HG02870 (cell line): ENCODE measurements around the gene ITPR3.

ENCODE experiments used
- ATAC-seq: cut with Tn5 transposase; IDR thresholded peaks from one replicate; pipeline ENCODE4 v1.9.1; 2021; ENCODE audit warnings: mild to moderate bottlenecking, moderate library complexity; ENCODE audit not compliant: unreplicated experiment

Gene ITPR3

DNA sequence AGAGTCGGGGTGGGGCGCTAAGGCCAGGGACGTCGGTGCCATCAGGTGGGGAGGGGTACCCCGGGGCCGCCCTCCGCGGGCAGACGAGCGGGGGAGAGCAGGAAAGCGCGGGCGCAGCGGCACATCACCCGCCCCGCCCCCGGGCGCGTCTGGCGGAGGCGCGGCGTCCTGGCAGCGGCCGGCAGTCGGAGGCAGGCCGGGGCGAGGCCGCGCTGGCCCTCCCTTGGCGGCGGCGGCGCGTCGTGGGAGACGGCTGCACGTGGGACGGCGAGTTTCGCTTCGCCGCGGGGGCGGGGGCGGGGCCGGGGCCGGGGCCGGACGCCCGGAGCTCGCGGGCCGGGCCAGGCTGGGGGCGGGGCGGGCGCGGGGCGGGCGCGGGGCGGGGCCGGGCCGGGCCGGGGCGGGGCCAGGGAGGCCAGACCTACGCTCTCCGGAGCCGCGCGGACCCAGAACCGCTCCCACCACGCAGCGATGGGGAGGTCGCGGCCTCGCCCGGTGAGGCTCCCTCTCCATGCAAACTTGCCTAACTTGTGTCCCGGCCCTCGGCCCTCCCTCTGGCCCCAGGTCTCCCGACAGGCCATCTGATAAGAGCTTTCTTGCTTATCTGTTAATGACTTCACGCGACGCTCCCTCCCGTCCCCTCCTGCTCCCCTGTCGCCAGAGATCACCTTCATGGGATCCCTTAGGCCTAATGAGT lies 12.5 kb downstream of the ITPR3 start:
- ATAC-seq = peak; percentile 63

DNA sequence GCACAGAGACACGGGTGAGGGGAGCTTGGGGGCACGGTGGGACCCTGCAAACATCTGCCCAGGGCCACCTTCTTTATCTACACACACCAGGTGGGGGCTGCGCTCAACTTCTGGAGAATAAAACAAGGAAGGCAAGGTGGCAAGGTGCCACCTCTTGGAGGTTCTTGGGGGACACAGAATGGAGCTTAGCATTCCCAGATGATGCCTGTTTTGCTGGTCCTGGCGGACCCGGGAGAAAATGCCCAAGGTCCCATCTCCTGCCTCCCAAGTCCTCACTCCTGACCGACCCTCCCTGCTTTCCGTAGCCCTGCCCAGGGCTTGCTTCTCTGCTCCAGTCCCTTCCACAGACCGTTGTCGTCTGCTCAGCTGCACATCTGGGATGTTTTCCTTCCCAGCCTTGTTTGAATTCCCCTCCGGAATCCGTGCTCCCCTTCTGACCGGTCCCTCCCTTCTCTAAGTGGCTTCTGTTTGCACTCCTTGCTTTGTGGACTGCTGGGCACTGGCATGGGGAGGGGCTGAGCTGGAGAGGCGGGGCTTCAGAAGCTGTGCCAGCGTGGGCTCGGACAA lies 13.1 kb downstream of the ITPR3 start:
- no peak for ATAC-seq

DNA sequence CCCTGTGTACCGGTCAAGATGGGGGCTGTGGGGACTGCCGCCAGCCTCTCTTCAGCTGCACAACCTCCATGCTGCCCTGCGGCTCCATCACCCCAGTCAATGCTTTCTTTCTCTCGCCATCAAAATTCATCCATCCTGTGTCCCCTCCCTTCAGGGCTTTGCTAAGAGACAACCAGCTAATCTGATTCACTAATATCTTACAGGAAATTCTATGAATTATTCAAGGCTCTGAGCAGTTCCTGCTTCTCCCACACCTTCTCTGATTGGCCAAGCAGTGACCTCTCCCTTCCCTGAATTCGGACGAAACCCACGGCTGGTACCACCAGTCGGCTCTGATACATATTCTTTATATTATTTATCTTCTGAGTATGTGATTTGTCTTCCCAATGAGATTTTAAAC lies 13.8 kb downstream of the ITPR3 start:
- ATAC-seq = no peak

DNA sequence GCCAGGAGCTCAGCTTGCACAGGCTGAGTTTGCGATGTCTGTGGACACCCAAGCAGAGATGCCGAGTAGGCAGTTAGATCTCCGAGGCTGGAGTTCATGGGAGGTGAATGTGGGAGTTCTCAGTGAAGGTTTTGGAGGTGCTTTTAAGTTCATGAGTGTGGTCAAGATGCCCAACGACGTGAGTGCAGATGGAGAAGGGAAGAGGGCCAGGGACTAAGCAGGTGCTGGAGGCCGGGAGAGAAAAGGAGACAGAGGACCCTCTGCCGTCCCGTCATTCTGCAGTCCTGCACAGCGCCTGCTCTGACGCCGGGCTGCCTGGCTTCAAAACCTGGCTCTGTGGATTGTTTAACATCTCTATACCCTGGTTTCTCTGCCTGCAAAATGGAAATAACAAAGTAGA lies 15.5 kb downstream of the ITPR3 start:
- no peak for ATAC-seq

DNA sequence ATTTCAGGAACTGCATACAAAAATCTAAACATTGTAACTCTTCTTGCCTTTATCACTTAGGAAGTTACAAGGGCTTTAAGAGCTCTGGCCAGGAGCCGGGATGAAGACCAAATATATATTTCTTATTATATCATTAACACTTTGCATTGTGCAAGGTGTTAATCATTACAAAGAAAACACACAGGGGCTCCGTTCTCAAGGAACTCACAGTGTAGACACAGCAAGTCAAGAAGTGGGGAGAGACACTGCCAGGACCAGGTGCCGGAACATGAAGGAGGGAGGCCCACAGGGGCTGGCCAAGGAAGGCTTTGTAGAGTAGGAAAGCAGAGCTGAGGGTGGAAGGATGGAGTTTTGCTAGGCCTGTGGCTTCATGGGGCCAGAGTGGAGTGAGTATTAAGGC lies 17.4 kb downstream of the ITPR3 start:
- ATAC-seq = no peak

DNA sequence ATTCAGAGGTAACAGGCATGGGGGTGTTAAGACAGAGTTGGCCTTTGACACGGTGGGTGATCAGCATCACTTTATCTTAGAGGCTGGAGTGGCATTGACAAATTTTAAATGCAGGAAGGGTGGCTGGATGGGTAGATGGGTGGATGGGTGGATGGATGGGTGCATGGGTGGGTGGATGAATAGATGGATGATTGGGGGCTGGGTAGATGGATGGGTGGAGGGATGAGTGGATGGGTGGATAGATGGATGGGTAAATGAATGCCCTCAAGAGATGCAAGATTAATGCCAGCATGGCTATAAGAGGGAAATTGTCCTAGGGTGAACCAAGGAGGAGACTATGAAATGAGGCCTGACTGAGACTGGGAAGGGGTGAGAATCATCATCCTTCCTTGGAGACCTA lies 18.4 kb downstream of the ITPR3 start:
- no peak for ATAC-seq

DNA sequence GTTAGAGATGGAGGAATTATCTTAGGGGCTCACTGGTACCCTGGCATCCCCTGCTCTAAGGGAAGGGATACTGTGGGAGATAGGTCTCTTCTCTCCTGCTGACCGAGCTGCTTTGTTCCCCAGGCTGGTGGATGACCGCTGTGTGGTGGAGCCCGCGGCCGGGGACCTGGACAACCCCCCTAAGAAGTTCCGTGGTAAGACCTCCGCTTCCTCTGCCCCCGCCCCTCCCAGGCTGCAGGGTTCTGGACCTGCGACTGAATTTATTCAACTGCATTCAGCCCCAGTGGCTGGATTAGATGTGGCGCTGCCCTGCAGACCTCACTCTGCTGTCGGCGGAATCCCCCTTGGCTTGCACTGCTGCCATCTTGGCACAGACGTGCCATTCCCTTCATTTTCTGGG lies 19.2 kb downstream of the ITPR3 start:
- ATAC-seq = no peak

DNA sequence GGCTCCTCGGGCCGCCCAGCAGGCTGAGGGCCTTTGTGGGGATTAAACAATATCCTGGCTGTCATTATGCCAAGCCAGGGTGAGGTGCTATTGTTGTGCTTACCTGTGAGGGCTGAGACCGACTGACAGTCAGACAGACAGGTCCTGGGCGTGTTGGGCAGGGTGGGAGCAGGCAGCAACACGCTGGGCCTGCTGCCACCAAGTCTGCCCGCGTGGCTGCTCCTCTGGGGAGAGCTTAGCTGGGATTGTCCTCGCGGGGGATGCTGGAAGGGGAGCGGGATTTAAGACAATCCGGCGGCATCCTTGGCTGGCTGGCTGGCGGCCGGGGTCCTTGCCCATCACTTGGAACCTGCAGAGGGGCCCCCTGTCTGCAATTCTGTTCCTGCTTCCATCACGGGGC lies 20.0 kb downstream of the ITPR3 start:
- no peak for ATAC-seq

DNA sequence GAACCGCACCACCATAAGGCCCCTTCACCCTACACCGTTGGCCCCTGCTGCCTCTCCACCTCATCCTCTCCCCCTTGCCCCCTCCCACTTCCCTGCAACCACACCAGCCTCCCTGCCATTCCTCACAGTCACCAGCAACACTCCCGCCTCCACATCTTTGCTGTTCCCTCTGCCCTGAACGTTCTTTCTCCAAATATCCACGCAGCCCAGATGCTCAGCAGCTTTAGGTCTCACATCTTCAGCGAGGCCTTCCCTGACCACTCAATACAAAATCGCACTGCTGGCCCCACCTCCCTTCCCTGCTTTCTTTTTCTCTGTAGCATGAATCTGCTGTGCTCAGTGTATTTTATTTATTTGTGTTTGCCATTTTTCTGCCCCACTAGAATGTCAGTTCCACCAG lies 20.5 kb downstream of the ITPR3 start:
- ATAC-seq = no peak

DNA sequence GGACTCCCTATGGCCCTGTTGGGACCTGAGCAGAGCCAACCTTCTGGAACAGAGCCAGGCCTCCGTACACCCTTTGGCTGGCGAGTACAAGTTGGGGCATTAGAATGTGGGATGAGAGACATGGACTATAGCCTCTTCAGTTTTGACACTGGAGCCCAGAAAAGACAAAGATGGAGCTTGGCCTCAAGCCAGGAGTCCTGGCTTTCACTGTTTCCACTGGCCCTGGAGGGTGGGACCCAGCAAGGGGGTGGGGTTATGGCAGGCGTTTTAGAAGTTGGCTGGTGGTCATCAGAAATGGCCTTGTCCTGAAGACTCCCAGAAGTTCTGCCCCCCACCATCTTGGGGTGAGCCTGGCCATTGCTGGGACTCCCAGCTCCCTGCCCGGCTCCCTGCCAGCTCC lies 21.8 kb downstream of the ITPR3 start:
- no peak for ATAC-seq

DNA sequence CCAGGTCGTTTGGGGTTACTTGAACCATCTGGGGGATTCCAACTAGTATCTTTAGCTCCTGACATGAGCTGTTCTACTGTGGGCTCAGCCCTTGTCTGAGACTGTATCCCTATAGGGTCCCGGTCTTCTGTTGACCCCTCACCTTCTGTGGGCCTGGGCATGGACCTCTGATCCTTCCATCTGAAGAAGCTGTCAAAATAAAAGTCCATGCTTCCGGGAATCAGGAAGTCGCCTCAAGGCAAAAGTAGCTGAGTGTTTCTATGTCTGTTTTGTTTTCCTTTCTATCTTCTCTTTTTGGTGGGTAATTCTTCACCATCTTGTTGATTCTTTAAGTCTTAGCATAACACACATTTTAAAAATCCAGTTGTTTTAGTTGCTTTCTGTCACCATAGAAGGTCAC lies 30.3 kb downstream of the ITPR3 start:
- ATAC-seq = no peak

DNA sequence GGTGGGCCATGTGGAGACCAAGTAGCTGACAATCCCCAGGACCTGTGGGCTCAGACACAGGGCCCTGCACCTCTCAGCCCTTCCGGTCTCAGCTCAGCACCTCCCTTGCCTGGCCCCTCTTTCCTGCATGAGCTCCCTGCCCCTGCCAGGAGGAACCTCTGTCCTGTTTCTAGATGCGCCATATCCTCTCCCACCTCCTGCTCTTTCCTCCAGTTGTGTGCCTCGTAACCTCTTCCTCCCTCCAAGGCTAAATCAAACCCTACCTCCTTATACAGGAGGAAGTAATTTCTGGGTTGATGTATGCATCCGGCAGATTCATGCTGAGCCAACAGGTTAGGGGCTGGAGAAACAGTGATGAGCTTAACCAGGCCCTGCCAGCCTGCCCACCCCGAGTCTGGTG lies 30.9 kb downstream of the ITPR3 start:
- ATAC-seq = no peak

DNA sequence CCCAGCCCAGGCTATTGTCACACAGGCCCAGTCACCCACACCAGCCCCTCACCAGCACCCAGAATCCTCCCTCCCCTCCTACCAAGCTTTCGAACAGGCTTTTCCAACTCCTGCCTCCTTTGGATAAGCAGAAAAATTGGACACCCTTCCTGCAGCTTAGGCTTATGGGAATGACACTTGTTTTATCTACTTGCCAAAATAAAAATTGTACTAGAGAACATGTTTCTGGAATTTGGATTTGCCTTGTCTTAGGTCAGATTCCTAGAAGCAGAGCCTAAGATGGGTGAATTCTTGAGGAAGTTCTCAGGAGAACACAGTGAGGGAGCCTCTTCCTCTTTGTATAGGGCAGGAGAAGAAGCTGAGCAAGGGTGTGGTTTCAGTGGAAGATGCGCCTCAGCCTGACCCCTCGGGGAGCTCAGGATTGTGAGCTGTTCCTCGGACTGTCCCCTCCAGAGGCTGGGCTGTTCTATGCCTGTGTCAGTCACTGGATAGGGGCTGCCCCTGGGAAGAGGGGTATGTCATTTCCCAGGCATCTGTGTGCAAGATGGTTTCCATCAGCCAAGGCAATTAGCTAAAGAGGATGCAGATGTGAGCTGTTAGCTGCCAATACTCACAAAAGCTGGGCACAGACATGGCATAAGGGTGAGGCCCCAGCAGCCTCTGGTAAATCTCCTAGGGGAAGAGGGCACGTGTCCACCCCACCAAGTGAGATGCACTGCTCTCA lies 33.9 kb downstream of the ITPR3 start:
- ATAC-seq = no peak

DNA sequence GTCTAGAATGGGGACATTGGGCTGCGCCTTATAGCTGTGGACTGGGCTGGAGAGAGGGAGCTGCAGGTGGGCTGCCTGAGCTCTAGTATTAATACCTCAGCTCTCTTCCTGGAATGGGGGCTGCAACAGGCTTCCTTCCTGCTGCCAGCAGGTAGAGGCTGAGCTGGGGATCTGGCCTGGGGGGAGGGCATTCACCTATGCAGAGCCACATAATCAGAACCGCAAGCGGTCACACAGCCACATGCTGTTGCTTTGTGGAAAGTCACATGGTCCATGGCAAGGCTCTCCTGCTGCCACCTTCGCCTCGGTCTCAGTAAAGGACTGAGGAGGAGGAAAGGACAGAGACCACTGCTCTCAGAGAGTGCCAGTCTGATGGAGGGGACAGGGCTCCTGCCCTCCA lies 35.7 kb downstream of the ITPR3 start:
- ATAC-seq = no peak

DNA sequence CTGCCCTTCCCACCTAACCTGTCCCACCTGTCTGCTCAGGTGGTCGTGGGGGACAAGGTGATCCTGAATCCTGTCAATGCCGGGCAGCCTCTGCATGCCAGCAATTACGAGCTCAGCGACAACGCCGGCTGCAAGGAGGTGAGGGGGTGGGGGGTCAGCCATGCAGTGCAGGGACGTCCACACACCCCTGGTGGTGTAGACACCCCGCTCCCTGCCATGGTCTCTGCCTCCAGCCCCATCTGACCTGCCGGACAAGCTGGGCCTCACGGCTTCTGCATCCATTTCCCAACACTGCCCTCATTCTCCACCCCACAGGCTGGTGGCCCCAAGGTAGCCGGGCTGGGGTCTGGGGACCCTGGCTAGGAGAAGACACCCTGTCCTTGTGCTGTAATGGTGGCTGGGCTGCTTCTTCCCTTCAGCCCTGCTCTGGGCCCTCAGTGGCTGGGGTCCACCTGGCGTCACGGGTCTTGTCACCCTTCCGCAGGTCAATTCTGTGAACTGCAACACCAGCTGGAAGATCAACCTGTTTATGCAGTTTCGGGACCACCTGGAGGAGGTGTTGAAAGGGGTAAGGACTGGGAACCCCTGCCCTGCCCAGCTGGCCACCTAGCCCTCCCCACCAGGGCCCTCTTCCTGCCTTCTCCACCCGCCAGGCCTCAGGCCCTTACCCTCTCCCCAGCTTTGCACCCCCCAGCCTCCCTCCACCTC lies 38.0 kb downstream of the ITPR3 start:
- no peak for ATAC-seq

DNA sequence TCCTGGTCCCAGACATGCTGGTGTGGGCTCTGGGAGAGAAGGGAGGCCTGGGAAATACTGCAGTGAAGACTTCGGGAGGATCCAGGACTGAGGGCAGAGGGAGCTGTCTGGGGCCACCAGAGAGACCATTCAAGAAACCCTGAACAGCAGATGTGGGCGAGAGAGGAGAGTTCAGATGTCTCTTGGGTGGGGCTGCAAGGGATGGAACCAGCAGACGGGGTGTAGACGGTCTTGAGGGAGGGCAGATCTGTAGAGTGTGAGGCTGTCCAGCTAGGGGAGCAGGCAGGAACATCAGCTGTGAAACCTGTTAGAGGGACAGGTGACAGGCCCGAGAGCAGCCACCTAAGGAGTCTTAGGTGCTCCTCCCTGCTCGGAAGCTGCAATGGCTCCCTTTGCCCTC lies 38.9 kb downstream of the ITPR3 start:
- ATAC-seq = no peak

DNA sequence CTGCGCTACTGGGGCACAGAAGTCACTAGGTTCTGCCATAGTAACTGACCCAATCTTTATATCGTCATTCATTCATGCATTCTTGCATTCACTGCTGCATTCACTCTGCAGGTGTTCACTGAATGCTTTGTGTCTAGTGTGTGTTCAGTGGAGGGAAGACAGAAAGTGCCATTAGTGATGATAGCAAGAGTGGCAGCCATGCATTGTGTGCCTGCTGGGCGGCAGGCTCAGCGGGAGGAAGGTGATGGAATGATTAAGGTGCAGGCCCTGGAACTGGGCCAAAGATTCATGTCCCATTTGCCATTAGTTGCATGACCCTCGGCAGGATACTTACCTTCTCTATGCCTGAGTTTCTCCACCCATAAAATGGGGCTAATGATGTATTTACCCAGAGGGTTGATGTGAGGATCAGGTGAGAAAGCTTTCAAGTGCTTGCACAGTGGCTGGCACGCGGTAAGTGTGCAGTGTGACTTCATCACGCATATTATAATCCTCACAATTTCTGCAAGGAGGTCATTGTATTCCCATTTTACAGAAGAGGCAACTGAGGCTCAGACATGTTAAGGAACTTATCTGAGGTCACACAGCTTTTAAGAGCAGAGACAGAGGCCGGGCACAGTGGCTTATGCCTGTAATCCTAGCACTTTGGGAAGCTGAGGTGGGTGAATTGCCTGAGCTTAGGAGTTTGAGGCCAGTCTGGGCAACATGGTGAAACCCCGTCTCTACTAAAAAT lies 40.1 kb downstream of the ITPR3 start:
- no peak for ATAC-seq

DNA sequence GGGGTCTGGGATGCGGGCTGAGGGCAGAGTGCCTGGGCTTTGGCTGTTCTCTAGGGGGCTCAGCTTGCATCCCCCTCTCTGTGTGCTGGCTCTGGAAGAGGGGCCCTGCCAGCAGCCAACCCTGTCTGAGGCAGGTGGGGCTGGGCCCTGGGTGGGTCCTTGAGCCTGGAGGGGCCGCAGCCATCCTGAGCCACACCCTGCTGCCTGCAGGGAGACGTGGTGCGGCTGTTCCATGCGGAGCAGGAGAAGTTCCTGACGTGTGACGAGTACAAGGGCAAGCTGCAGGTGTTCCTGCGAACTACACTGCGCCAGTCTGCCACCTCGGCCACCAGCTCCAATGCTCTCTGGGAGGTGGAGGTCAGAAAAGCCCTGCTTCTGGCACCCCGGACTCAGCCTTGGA lies 41.2 kb downstream of the ITPR3 start:
- ATAC-seq = no peak

DNA sequence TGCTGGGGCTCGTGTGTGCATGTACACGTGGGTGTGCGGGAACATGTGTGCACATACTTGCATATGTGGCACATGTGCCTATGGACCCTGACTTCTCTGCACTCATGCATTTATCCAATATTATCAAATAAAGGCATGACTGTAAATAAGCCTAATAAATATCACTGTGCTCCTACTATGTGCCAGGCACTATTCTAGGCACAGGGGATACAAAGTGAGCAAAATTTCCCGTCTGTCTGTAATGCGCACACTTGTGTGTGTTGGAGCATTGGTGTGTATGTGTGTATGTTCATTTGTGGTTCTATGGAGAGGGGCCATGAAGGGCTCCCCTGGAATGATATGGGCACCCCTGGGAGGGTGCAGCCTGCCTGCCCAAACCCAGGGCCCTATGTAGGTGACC lies 41.9 kb downstream of the ITPR3 start:
- ATAC-seq = no peak

DNA sequence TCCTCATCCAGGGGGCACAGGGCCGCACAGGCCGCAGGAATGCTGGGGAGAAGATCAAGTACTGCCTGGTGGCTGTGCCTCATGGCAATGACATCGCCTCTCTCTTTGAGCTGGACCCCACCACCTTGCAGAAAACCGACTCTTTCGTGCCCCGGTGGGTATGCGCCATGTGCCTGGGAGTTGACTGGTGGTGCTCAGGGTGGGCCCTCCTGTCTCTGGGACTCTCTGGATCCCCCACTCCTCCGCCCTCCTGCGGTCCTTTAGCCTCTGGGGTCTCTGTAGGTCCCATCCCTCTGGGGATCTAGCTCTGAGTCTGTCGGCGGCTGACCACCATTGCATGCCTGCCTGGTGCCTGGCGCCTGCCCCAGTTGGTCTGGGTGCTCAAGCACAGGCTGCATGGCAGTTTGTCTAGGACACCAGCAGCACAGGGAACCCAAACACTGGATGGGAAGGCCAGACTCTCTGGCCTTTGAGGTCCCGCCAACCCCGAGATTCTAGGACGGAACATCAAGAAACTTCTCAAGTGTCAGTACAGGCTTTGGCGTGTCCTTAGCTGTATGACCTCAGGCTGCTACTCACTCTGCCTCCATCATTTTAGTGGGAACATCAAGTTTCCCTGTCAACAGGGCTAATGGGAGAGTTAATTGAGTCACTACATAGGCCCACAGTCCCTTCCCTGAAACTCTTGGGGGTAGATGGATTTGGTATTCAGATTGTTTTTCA lies 42.8 kb downstream of the ITPR3 start:
- ATAC-seq = no peak
